CD14-positive monocyte (primary cell): ENCODE data around the gene ARSK. TPM values are rescaled to one million over a fixed set of nuclear protein-coding genes. Genes with fewer than 3 reads are reported as not detected.

Experiments
- DNase-seq, 3 donors: peaks; one replicate each; pipeline ENCODE4 v3.0.0-alpha.2; 2011 to 2022
- H2AFZ ChIP-seq: 2 replicates; pipeline ENCODE4 v1.6.0; 2012; ENCODE audit warnings: mild to moderate bottlenecking, low read depth, low read length, inconsistent platforms; ENCODE audit not compliant: insufficient read depth, poor library complexity, severe bottlenecking
- H3K27ac ChIP-seq, 2 donors: 1 replicate in 1 of 2; 2 replicates in 1 of 2; pipeline ENCODE4 v1.5.1; 2012 to 2013; ENCODE audit warnings: low read length in 2 of 2, control low read depth in 1 of 2, inconsistent platforms in 1 of 2, low read depth in 1 of 2, mild to moderate bottlenecking in 1 of 2
- H3K27me3 ChIP-seq, 2 donors: one replicate each; pipeline versions ENCODE4 v1.6.0 to v1.6.1; 2011 to 2013; ENCODE audit warnings: low read length in 2 of 2; ENCODE audit not compliant: control insufficient read depth in 2 of 2, insufficient read depth in 2 of 2
- H3K36me3 ChIP-seq, 2 donors: replicated peaks in 1 of 2; 1 replicate in 1 of 2; 2 replicates in 1 of 2; pipeline versions ENCODE4 v1.5.1 to v1.6.1; 2012 to 2013; ENCODE audit warnings: low read length in 2 of 2, control low read depth in 1 of 2, inconsistent platforms in 1 of 2, mild to moderate bottlenecking in 1 of 2; ENCODE audit not compliant: insufficient read depth in 2 of 2, control insufficient read depth in 1 of 2
- H3K4me1 ChIP-seq, 2 donors: 1 replicate in 1 of 2; 2 replicates in 1 of 2; pipeline versions ENCODE4 v1.5.1 to v1.6.1; 2012 to 2013; ENCODE audit warnings: low read length in 2 of 2, control low read depth in 1 of 2, inconsistent platforms in 1 of 2, mild to moderate bottlenecking in 1 of 2, moderate library complexity in 1 of 2; ENCODE audit not compliant: insufficient read depth in 2 of 2, control insufficient read depth in 1 of 2
- H3K4me2 ChIP-seq: replicated peaks from 2 replicates; pipeline ENCODE3; 2012; ENCODE audit warnings: low read length, moderate library complexity, mild to moderate bottlenecking; ENCODE audit not compliant: poor library complexity, severe bottlenecking; ENCODE audit errors: extremely low read depth
- H3K4me3 ChIP-seq, 3 experiments: fragments of 200-600 bp in 1 of 3; sonication (generic) in 1 of 3; replicated peaks in 1 of 3; 1 replicate in 2 of 3; 2 replicates in 1 of 3; pipeline ENCODE4 v1.5.1; 2011 to 2013; ENCODE audit warnings: low read length in 3 of 3, mild to moderate bottlenecking in 3 of 3, control low read depth in 2 of 3, low read depth in 2 of 3, inconsistent platforms in 1 of 3, moderate library complexity in 1 of 3
- H3K79me2 ChIP-seq: 2 replicates; pipeline ENCODE4 v1.6.0; 2012; ENCODE audit warnings: mild to moderate bottlenecking, control low read depth, inconsistent platforms, low read length, moderate library complexity; ENCODE audit not compliant: insufficient read depth
- H3K9ac ChIP-seq: 2 replicates; pipeline ENCODE4 v1.6.0; 2017; ENCODE audit warnings: low read length, mild to moderate bottlenecking; ENCODE audit not compliant: insufficient read depth, poor library complexity, severe bottlenecking
- H3K9me3 ChIP-seq, 2 donors: replicated peaks in 1 of 2; 1 replicate in 1 of 2; 2 replicates in 1 of 2; pipeline versions ENCODE4 v1.5.1 to v1.6.1; 2012 to 2013; ENCODE audit warnings: low read length in 2 of 2, control low read depth in 1 of 2; ENCODE audit not compliant: control insufficient read depth in 1 of 2, insufficient read depth in 1 of 2
- H4K20me1 ChIP-seq: 2 replicates; pipeline ENCODE4 v1.6.0; 2012; ENCODE audit warnings: mild to moderate bottlenecking, low read length, control low read depth, moderate library complexity; ENCODE audit not compliant: insufficient read depth
- H3K27ac Mint-ChIP-seq, 7 donors: one replicate each; pipeline ENCODE4 v1.8.0; 2020; ENCODE audit warnings: mild to moderate bottlenecking in 7 of 7, mixed read lengths in 7 of 7, moderate library complexity in 6 of 7, inconsistent platforms in 2 of 7
- H3K27me3 Mint-ChIP-seq, 3 donors: one replicate each; pipeline ENCODE4 v1.8.0; 2021 to 2022; ENCODE audit warnings: low read depth in 3 of 3, mild to moderate bottlenecking in 3 of 3, mixed read lengths in 3 of 3, moderate library complexity in 3 of 3, inconsistent platforms in 1 of 3
- H3K36me3 Mint-ChIP-seq, 2 donors: one replicate each; pipeline ENCODE4 v1.8.0; 2020; ENCODE audit warnings: mixed read lengths in 2 of 2, inconsistent platforms in 1 of 2, mild to moderate bottlenecking in 1 of 2
- H3K4me1 Mint-ChIP-seq: one replicate; pipeline ENCODE4 v1.8.0; 2020; ENCODE audit warnings: mild to moderate bottlenecking, mixed read lengths
- H3K4me3 Mint-ChIP-seq, 2 donors: one replicate each; pipeline ENCODE4 v1.8.0; 2020; ENCODE audit warnings: mild to moderate bottlenecking in 2 of 2, mixed read lengths in 2 of 2, moderate library complexity in 1 of 2
- H3K9me3 Mint-ChIP-seq, 7 donors: one replicate each; pipeline ENCODE4 v1.8.0; 2020 to 2022; ENCODE audit warnings: mixed read lengths in 7 of 7, mild to moderate bottlenecking in 6 of 7, moderate library complexity in 6 of 7, inconsistent platforms in 2 of 7
- CTCF ChIP-seq: fragments of 200-600 bp; IDR thresholded peaks from one replicate; pipeline ENCODE4 v1.8.0; 2022; ENCODE audit warnings: antibody characterized with exemption, mild to moderate bottlenecking
- WGBS: methylation state at CpG from one replicate; pipeline ENCODE4 v1.1.5; 2013; ENCODE audit warnings: missing lambda C conversion rate; ENCODE audit not compliant: insufficient coverage; 5-methylcytosine and 5-hydroxymethylcytosine counted together
- intact Hi-C, 2 donors: fragments of 100-400 bp; cut with micrococcal nuclease; formaldehyde crosslinking; loops; one replicate each; pipeline versions ENCODE4 v1.15.0 to v1.15.1; 2023
- polyA plus RNA-seq, 3 donors: library from polyadenylated mRNA; depleted of rRNA in 1 of 3; unstranded in 2 of 3; stranded (reverse) in 1 of 3; fragments of 300-500 nt in 2 of 3; fragments of >200 nt in 1 of 3; fragmentation: Illumina TruSeq in 2 of 3; gene quantifications; 1 replicate in 2 of 3; 2 replicates in 1 of 3; pipeline ENCODE4 v1.2.3, GENCODE V29; 2012 to 2021

ARSK gene
- polyA plus RNA-seq, 3 donors = 0.67 to 1.3 (median 1.3) TPM

GRCh38 chr5:95590880-95591279, 36.0 kb downstream of the ARSK start:
- Histone ChIP-seq H3K36me3 (no peaks in the 10 kb centered on the region), H3K27me3 (no peaks in the 10 kb centered on the region), H3K4me2 (no peak overlapping the region), H3K79me2 (no peaks in the 10 kb centered on the region), H3K27ac (no peak overlapping the region), H2AFZ (no peak overlapping the region), H3K9ac (no peak overlapping the region), H3K4me1 (no peaks in the 10 kb centered on the region), H4K20me1 (no peaks in the 10 kb centered on the region), H3K4me3 (no peak overlapping the region), H3K9me3 (no peaks in the 10 kb centered on the region)
- Mint-ChIP-seq H3K27ac (peak overlapping the region in 1 of 7 donors; percentile 35), H3K36me3 (no peaks in the 10 kb centered on the region), H3K9me3 (peaks cover 0 to 2% (median 0%) of the 10 kb centered on the region in 7 donors), H3K4me3 (no peak overlapping the region), H3K4me1 (peaks cover 5% of the 10 kb centered on the region), H3K27me3 (peaks cover 0 to 2% (median 0%) of the 10 kb centered on the region in 3 donors)
- TF ChIP-seq CTCF = no peak
- no CpG with 5 or more reads among the region's 1 CpG for WGBS
- intact Hi-C loops = no loop called here
- DNase-seq = no peak

- no peak for DNase-seq
- H3K4me1 Mint-ChIP-seq = peaks cover 5% of the 10 kb centered on the region
- peaks cover 0 to 2% (median 0%) of the 10 kb centered on the region in 7 donors for H3K9me3 Mint-ChIP-seq
- Histone ChIP-seq H3K27me3 (no peaks in the 10 kb centered on the region), H3K4me2 (no peak overlapping the region), H3K4me3 (no peak overlapping the region), H3K9ac (no peak overlapping the region), H3K36me3 (no peaks in the 10 kb centered on the region), H3K79me2 (no peaks in the 10 kb centered on the region), H3K27ac (no peak overlapping the region), H4K20me1 (no peaks in the 10 kb centered on the region), H3K4me1 (no peaks in the 10 kb centered on the region), H2AFZ (no peak overlapping the region), H3K9me3 (no peaks in the 10 kb centered on the region)
- TF ChIP-seq CTCF = no peak
- no peaks in the 10 kb centered on the region for H3K36me3 Mint-ChIP-seq
- intact Hi-C loops = no loop called here
- no peak overlapping the region for H3K4me3 Mint-ChIP-seq
- H3K27ac Mint-ChIP-seq = no peak overlapping the region
- WGBS = no CpG with 5 or more reads among the region's 5 CpGs
- H3K27me3 Mint-ChIP-seq = peaks cover 0 to 2% (median 0%) of the 10 kb centered on the region in 3 donors
Observed at GRCh38 chr5:95591490-95591901, 36.6 kb downstream of the ARSK start.
